GM23338 (cell line): ENCODE data around the gene LPO. TPM values are rescaled to one million over a fixed set of nuclear protein-coding genes. Genes with fewer than 3 reads are reported as not detected.

ENCODE experiments used
- ATAC-seq: fragments of 200-7000 bp; cut with Tn5 transposase; 3 replicates; pipeline ENCODE4 v1.9.1; 2020
- DNase-seq: peaks from one replicate; pipeline ENCODE4 v3.0.0-alpha.2; 2015; ENCODE audit warnings: low spot score
- H2AFZ ChIP-seq: fragments of 200-600 bp; sonication (generic); 2 replicates; pipeline ENCODE4 v1.8.0; 2016; ENCODE audit warnings: antibody characterized with exemption, mild to moderate bottlenecking, moderate library complexity
- H3F3A ChIP-seq: fragments of 200-600 bp; sonication (generic); replicated peaks from 2 replicates; pipeline ENCODE4 v1.8.0; 2017; ENCODE audit warnings: antibody characterized with exemption, mixed run types, low read depth
- H3K27ac ChIP-seq: fragments of 200-600 bp; sonication (generic); 2 replicates; pipeline ENCODE4 v1.6.1; 2016; ENCODE audit warnings: low read depth
- H3K27me3 ChIP-seq: fragments of 200-600 bp; sonication (generic); 2 replicates; pipeline ENCODE4 v1.8.0; 2016; ENCODE audit warnings: mild to moderate bottlenecking, mixed run types, moderate library complexity; ENCODE audit not compliant: insufficient read depth
- H3K36me3 ChIP-seq: fragments of 200-600 bp; sonication (generic); 2 replicates; pipeline ENCODE4 v1.8.0; 2016; ENCODE audit warnings: mild to moderate bottlenecking; ENCODE audit not compliant: insufficient read depth
- H3K4me1 ChIP-seq: fragments of 200-600 bp; sonication (generic); 2 replicates; pipeline ENCODE4 v1.8.0; 2016; ENCODE audit warnings: mild to moderate bottlenecking, moderate library complexity; ENCODE audit not compliant: insufficient read depth
- H3K4me2 ChIP-seq: fragments of 200-600 bp; sonication (generic); 2 replicates; pipeline ENCODE4 v1.7.1; 2017; ENCODE audit warnings: mixed run types
- H3K4me3 ChIP-seq: fragments of 200-600 bp; sonication (generic); 2 replicates; pipeline ENCODE4 v1.6.1; 2016; ENCODE audit warnings: mixed run types
- H3K79me2 ChIP-seq: fragments of 200-600 bp; sonication (generic); replicated peaks from 2 replicates; pipeline ENCODE4 v1.8.0; 2017; ENCODE audit warnings: mild to moderate bottlenecking; ENCODE audit not compliant: insufficient read depth
- H3K9me2 ChIP-seq: fragments of 200-600 bp; sonication (generic); 2 replicates; pipeline ENCODE4 v1.8.0; 2017; ENCODE audit not compliant: insufficient read depth
- H4K20me1 ChIP-seq: fragments of 200-600 bp; sonication (generic); replicated peaks from 2 replicates; pipeline ENCODE4 v1.8.0; 2017; ENCODE audit warnings: mild to moderate bottlenecking; ENCODE audit not compliant: insufficient read depth
- H3K27ac Mint-ChIP-seq: 2 replicates; pipeline ENCODE4 v1.8.0; 2020; ENCODE audit warnings: inconsistent platforms, mild to moderate bottlenecking, moderate library complexity, mixed read lengths
- H3K27me3 Mint-ChIP-seq: 3 replicates; pipeline ENCODE4 v1.8.0; 2022; ENCODE audit warnings: low read depth, mild to moderate bottlenecking, moderate library complexity, mixed read lengths, inconsistent platforms; ENCODE audit not compliant: insufficient read depth, poor library complexity
- H3K36me3 Mint-ChIP-seq: 3 replicates; pipeline ENCODE4 v1.8.0; 2021; ENCODE audit warnings: low read depth, mild to moderate bottlenecking, inconsistent platforms, moderate library complexity, mixed read lengths
- H3K4me1 Mint-ChIP-seq: 3 replicates; pipeline ENCODE4 v1.8.0; 2020; ENCODE audit warnings: mild to moderate bottlenecking, inconsistent platforms, mixed read lengths
- H3K4me3 Mint-ChIP-seq: 3 replicates; pipeline ENCODE4 v1.8.0; 2021; ENCODE audit warnings: moderate library complexity, mild to moderate bottlenecking, inconsistent platforms, mixed read lengths
- H3K9me3 Mint-ChIP-seq: 3 replicates; pipeline ENCODE4 v1.8.0; 2020; ENCODE audit warnings: moderate library complexity, mild to moderate bottlenecking, inconsistent platforms, mixed read lengths
- CREB1 ChIP-seq: fragments of 250-450 bp; sonication (Bioruptor Pico); IDR thresholded peaks from 2 replicates; pipeline ENCODE4 v1.5.0; 2020; ENCODE audit warnings: low read depth, mild to moderate bottlenecking, moderate library complexity
- CTCF ChIP-seq, 2 experiments: fragments of 200-600 bp in 1 of 2; sonication (generic) in 1 of 2; conservative IDR thresholded peaks; 2 replicates each; pipeline versions ENCODE4 v1.5.1 to v1.6.1; 2016 to 2017; ENCODE audit warnings: antibody characterized with exemption in 2 of 2, low read depth in 2 of 2, mild to moderate bottlenecking in 2 of 2, moderate library complexity in 1 of 2
- REST ChIP-seq: IDR thresholded peaks from one replicate; pipeline ENCODE4 v1.6.1; 2018; ENCODE audit warnings: antibody characterized with exemption; ENCODE audit not compliant: unreplicated experiment
- polyA plus RNA-seq: library from polyadenylated mRNA; unstranded; fragments of >200 nt; fragmentation: Nextera tagmentation; extraction: Ambion mirVana; gene quantifications from 2 replicates; pipeline ENCODE4 v1.2.1, GENCODE V29; 2016
- total RNA-seq: library from RNA; depleted of rRNA; stranded (reverse); fragments of >200 nt; shearing (Covaris generic); gene quantifications from 2 replicates; pipeline ENCODE4 v1.2.3, GENCODE V29; 2014

Gene LPO
- total and polyA plus RNA-seq, 2 experiments from 2014 or later: 0.13 to 0.35 TPM

- no peak for TF ChIP-seq REST
- no peak for TF ChIP-seq CREB1 (CRISPR knock-in tag)
- TF ChIP-seq CTCF (conservative IDR thresholded peaks at IDR 0.05; ENCODE audit: low read depth in 2 of 2): no peak
These were observed 37.0 kb downstream of the LPO start (continued) for GRCh38 chr17:58275417-58275816.

GRCh38 chr17:58276423-58276822, 38.0 kb downstream of the LPO start:
- peaks cover under 1% of the 10 kb centered on the region; the same call in 1 of the 2 replicates for H3K9me2 ChIP-seq
- no peaks in the 10 kb centered on the region; the same call in 1 of the 2 replicates for H3K4me1 ChIP-seq
- DNase-seq: peak; percentile 44
- H3K4me3 ChIP-seq: no peak overlapping the region
- H3F3A ChIP-seq: no peaks in the 10 kb centered on the region
- H4K20me1 ChIP-seq: no peaks in the 10 kb centered on the region
- H3K4me2 ChIP-seq: no peak overlapping the region
- Mint-ChIP-seq H3K4me3 (no peak overlapping the region), H3K27ac (no peak overlapping the region), H3K27me3 (peaks cover 21% of the 10 kb centered on the region), H3K36me3 (no peaks in the 10 kb centered on the region), H3K9me3 (no peaks in the 10 kb centered on the region), H3K4me1 (peaks cover 6% of the 10 kb centered on the region; the same call in 2 of the 3 replicates)
- ATAC-seq: peak; percentile 12
- TF ChIP-seq CTCF (conservative IDR thresholded peaks at IDR 0.05; ENCODE audit: low read depth in 2 of 2): peak in 1 of 2 experiments; percentile 51; a peak in 3 of 4 replicates
- no peak for TF ChIP-seq REST
- H3K79me2 ChIP-seq: no peaks in the 10 kb centered on the region
- no peak overlapping the region for H3K27ac ChIP-seq
- H3K36me3 ChIP-seq: no peaks in the 10 kb centered on the region
- H2AFZ ChIP-seq: no peak overlapping the region
- H3K27me3 ChIP-seq: peaks cover 30% of the 10 kb centered on the region
